Loucy (cell line): ENCODE measurements around the gene ESYT3.

Experiments
- CTCF ChIP-seq: fragments of 200-600 bp; sonication (generic); conservative IDR thresholded peaks from 2 replicates; pipeline ENCODE4 v1.5.1; 2014; ENCODE audit warnings: mild to moderate bottlenecking, antibody characterized with exemption, low read length
- EZH2phosphoT487 ChIP-seq: fragments of 200-600 bp; IDR thresholded peaks from 2 replicates; pipeline ENCODE4 v1.6.1; 2018; ENCODE audit warnings: antibody characterized with exemption, mild to moderate bottlenecking, moderate library complexity, borderline replicate concordance

- TF ChIP-seq CTCF (no peak), EZH2phosphoT487 (no peak)
Measured at GRCh38 chr3:138394156-138394555, 40.3 kb upstream of the ESYT3 start.
